Measurements from ENCODE around the gene SPHK2. TPM values are rescaled to one million over a fixed set of nuclear protein-coding genes. Genes with fewer than 3 reads are reported as not detected.
"Not testable (repeated sequence)": the region's sequence is repeated elsewhere in the genome, so short reads cannot be mapped to it uniquely, and the experiment has no call there.

Gene SPHK2
- 4.9 TPM for total RNA-seq
- polyA plus RNA-seq: 22.0 TPM

GRCh38 chr19:48618916-48619691 lies at the start of gene SPHK2, which contains the start of gene RPL18:
Gene SPHK2 (plus strand): TSS chr19:48619506. CDS start chr19:48620515, 1,009 bp downstream.
Gene RPL18 (minus strand): TSS chr19:48619178. CDS start chr19:48619143, 35 bp downstream.
- peak; percentile 98 for DNase-seq (ENCODE audit: extremely low spot score)
- peak within 1 kb of the TSS; percentile 63 for H3K4me3 ChIP-seq (ENCODE audit: low read depth, low read length)
- peak within 1 kb of the TSS; percentile 94 for H3K27ac ChIP-seq (ENCODE audit: low read depth)
- under 1% methylated on average over 69 of the region's 69 CpGs for WGBS
- no peaks in the 10 kb centered on the region for H3K4me1 ChIP-seq (ENCODE audit: insufficient read depth)
- no peaks in the 10 kb centered on the region for H3K36me3 ChIP-seq (ENCODE audit: insufficient read depth)

- Histone ChIP-seq H3K27ac (ENCODE audit: low read depth) (no peak overlapping the region), H3K36me3 (ENCODE audit: insufficient read depth) (no peaks in the 10 kb centered on the region), H3K4me1 (ENCODE audit: insufficient read depth) (no peaks in the 10 kb centered on the region), H3K4me3 (ENCODE audit: low read depth, low read length) (no peak overlapping the region)
- 47% methylated on average over 11 of the region's 11 CpGs for WGBS
- no peak for DNase-seq (ENCODE audit: extremely low spot score)
These were observed 49.5 kb upstream of the SPHK2 start for GRCh38 chr19:48569814-48570213.

- H3K4me3 ChIP-seq (ENCODE audit: low read depth, low read length): no peak overlapping the region
- H3K36me3 ChIP-seq (ENCODE audit: insufficient read depth): no peaks in the 10 kb centered on the region
- no peaks in the 10 kb centered on the region for H3K4me1 ChIP-seq (ENCODE audit: insufficient read depth)
- WGBS: 65% methylated on average over 5 of the region's 5 CpGs
- no peak overlapping the region for H3K27ac ChIP-seq (ENCODE audit: low read depth)
- no peak for DNase-seq (ENCODE audit: extremely low spot score)
These were observed 47.7 kb upstream of the SPHK2 start for GRCh38 chr19:48571378-48572162.

GRCh38 chr19:48573163-48573505 lies 46.2 kb upstream of the SPHK2 start:
- H3K36me3 ChIP-seq (ENCODE audit: insufficient read depth): no peaks in the 10 kb centered on the region
- DNase-seq (ENCODE audit: extremely low spot score): no peak
- no peaks in the 10 kb centered on the region for H3K4me1 ChIP-seq (ENCODE audit: insufficient read depth)
- 66% methylated on average over 12 of the region's 12 CpGs for WGBS
- H3K4me3 ChIP-seq (ENCODE audit: low read depth, low read length): no peak overlapping the region
- no peak overlapping the region for H3K27ac ChIP-seq (ENCODE audit: low read depth)

- Histone ChIP-seq H3K4me1 (ENCODE audit: insufficient read depth) (no peaks in the 10 kb centered on the region), H3K27ac (ENCODE audit: low read depth) (no peak overlapping the region), H3K4me3 (ENCODE audit: low read depth, low read length) (no peak overlapping the region), H3K36me3 (ENCODE audit: insufficient read depth) (no peaks in the 10 kb centered on the region)
- WGBS: 78% methylated on average over 23 of the region's 23 CpGs
- DNase-seq (ENCODE audit: extremely low spot score): no peak
These were observed 43.2 kb upstream of the SPHK2 start for GRCh38 chr19:48575931-48576622.

GRCh38 chr19:48577908-48578307 lies 41.4 kb upstream of the SPHK2 start:
- H3K4me3 ChIP-seq (ENCODE audit: low read depth, low read length); H3K36me3 ChIP-seq (ENCODE audit: insufficient read depth); DNase-seq (ENCODE audit: extremely low spot score); H3K4me1 ChIP-seq (ENCODE audit: insufficient read depth); H3K27ac ChIP-seq (ENCODE audit: low read depth): not testable (repeated sequence)
- 91% methylated on average over 7 of the region's 7 CpGs for WGBS

- DNase-seq (ENCODE audit: extremely low spot score): no peak
- Histone ChIP-seq H3K4me3 (ENCODE audit: low read depth, low read length) (no peak overlapping the region), H3K4me1 (ENCODE audit: insufficient read depth) (no peaks in the 10 kb centered on the region), H3K27ac (ENCODE audit: low read depth) (no peak overlapping the region), H3K36me3 (ENCODE audit: insufficient read depth) (no peaks in the 10 kb centered on the region)
- WGBS: 25% methylated on average over 3 of the region's 3 CpGs
These were observed 40.4 kb upstream of the SPHK2 start for GRCh38 chr19:48578891-48579290.

- DNase-seq (ENCODE audit: extremely low spot score): no peak
- H3K27ac ChIP-seq (ENCODE audit: low read depth): no peak overlapping the region
- H3K4me1 ChIP-seq (ENCODE audit: insufficient read depth): no peaks in the 10 kb centered on the region
- no peaks in the 10 kb centered on the region for H3K36me3 ChIP-seq (ENCODE audit: insufficient read depth)
- H3K4me3 ChIP-seq (ENCODE audit: low read depth, low read length): no peak overlapping the region
- WGBS: 75% methylated on average over 2 of the region's 2 CpGs
These were observed 37.1 kb upstream of the SPHK2 start for GRCh38 chr19:48582168-48582567.

- DNase-seq (ENCODE audit: extremely low spot score): no peak
- Histone ChIP-seq H3K27ac (ENCODE audit: low read depth) (no peak overlapping the region), H3K4me3 (ENCODE audit: low read depth, low read length) (no peak overlapping the region), H3K36me3 (ENCODE audit: insufficient read depth) (no peaks in the 10 kb centered on the region), H3K4me1 (ENCODE audit: insufficient read depth) (no peaks in the 10 kb centered on the region)
- 91% methylated on average over 3 of the region's 3 CpGs for WGBS
These were observed 31.9 kb upstream of the SPHK2 start for GRCh38 chr19:48587387-48587786.

GRCh38 chr19:48588670-48589401 lies 30.5 kb upstream of the SPHK2 start:
- Histone ChIP-seq H3K4me3 (ENCODE audit: low read depth, low read length) (no peak overlapping the region), H3K36me3 (ENCODE audit: insufficient read depth) (no peaks in the 10 kb centered on the region), H3K4me1 (ENCODE audit: insufficient read depth) (no peaks in the 10 kb centered on the region), H3K27ac (ENCODE audit: low read depth) (no peak overlapping the region)
- 4% methylated on average over 36 of the region's 36 CpGs for WGBS
- peak; percentile 43 for DNase-seq (ENCODE audit: extremely low spot score)

GRCh38 chr19:48591021-48591420 lies 28.3 kb upstream of the SPHK2 start:
- 77% methylated on average over 5 of the region's 5 CpGs for WGBS
- no peak overlapping the region for H3K4me3 ChIP-seq (ENCODE audit: low read depth, low read length)
- H3K27ac ChIP-seq (ENCODE audit: low read depth): no peak overlapping the region
- H3K36me3 ChIP-seq (ENCODE audit: insufficient read depth): no peaks in the 10 kb centered on the region
- H3K4me1 ChIP-seq (ENCODE audit: insufficient read depth): no peaks in the 10 kb centered on the region
- no peak for DNase-seq (ENCODE audit: extremely low spot score)

GRCh38 chr19:48595171-48595570 lies 24.1 kb upstream of the SPHK2 start:
- Histone ChIP-seq H3K27ac (ENCODE audit: low read depth) (no peak overlapping the region), H3K36me3 (ENCODE audit: insufficient read depth) (no peaks in the 10 kb centered on the region), H3K4me1 (ENCODE audit: insufficient read depth) (no peaks in the 10 kb centered on the region), H3K4me3 (ENCODE audit: low read depth, low read length) (no peak overlapping the region)
- WGBS: 82% methylated on average over 9 of the region's 9 CpGs
- DNase-seq (ENCODE audit: extremely low spot score): no peak

- no peak for DNase-seq (ENCODE audit: extremely low spot score)
- 71% methylated on average over 6 of the region's 6 CpGs for WGBS
- Histone ChIP-seq H3K4me3 (ENCODE audit: low read depth, low read length) (no peak overlapping the region), H3K27ac (ENCODE audit: low read depth) (no peak overlapping the region), H3K36me3 (ENCODE audit: insufficient read depth) (no peaks in the 10 kb centered on the region), H3K4me1 (ENCODE audit: insufficient read depth) (no peaks in the 10 kb centered on the region)
These were observed 23.5 kb upstream of the SPHK2 start for GRCh38 chr19:48595833-48596232.

Data from urinary bladder (tissue), 4 donors.